ENCODE data around the gene OMD. TPM values are rescaled to one million over a fixed set of nuclear protein-coding genes. Genes with fewer than 3 reads are reported as not detected.

The OMD gene, protein sequence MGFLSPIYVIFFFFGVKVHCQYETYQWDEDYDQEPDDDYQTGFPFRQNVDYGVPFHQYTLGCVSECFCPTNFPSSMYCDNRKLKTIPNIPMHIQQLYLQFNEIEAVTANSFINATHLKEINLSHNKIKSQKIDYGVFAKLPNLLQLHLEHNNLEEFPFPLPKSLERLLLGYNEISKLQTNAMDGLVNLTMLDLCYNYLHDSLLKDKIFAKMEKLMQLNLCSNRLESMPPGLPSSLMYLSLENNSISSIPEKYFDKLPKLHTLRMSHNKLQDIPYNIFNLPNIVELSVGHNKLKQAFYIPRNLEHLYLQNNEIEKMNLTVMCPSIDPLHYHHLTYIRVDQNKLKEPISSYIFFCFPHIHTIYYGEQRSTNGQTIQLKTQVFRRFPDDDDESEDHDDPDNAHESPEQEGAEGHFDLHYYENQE
- not detected in 2 replicates for total RNA-seq (ENCODE audit: low replicate concordance)

GRCh38 chr9:92424340-92424739 is at the start of gene OMD:
OMD (minus strand) TSS chr9:92424471; CDS start chr9:92417558, 6,913 bp downstream.
- H3K4me3 ChIP-seq: no peak within 1 kb of the TSS
- TF ChIP-seq EZH2 (IDR thresholded peaks at IDR 0.05): no peak
- TF ChIP-seq CTCF (IDR thresholded peaks at IDR 0.05): no peak
- TF ChIP-seq EZH2phosphoT487 (IDR thresholded peaks at IDR 0.05): no peak
- no peak within 1 kb of the TSS for H3K9ac ChIP-seq
- DNase-seq (ENCODE audit: low spot score): no peak
- H3K36me3 ChIP-seq: no peaks in the 10 kb centered on the region
- no peaks in the 10 kb centered on the region for H3K9me3 ChIP-seq (ENCODE audit: low read depth)
- Mint-ChIP-seq H3K4me3 (no peak within 1 kb of the TSS), H3K9me3 (no peaks in the 10 kb centered on the region), H3K27me3 (ENCODE audit: insufficient read depth, low read depth) (no peaks in the 10 kb centered on the region), H3K36me3 (no peaks in the 10 kb centered on the region), H3K4me1 (peaks cover 5% of the 10 kb centered on the region), H3K27ac (no peak within 1 kb of the TSS)
- no peak within 1 kb of the TSS for H2AFZ ChIP-seq (replicated peaks)
- H3F3A ChIP-seq (ENCODE audit: low read depth): no peaks in the 10 kb centered on the region
- no peaks in the 10 kb centered on the region for H3K79me2 ChIP-seq (ENCODE audit: low read depth)
- H3K27me3 ChIP-seq: no peaks in the 10 kb centered on the region
- no peaks in the 10 kb centered on the region for H3K4me1 ChIP-seq
- no peak within 1 kb of the TSS for H3K4me2 ChIP-seq
- no peak within 1 kb of the TSS for H3K27ac ChIP-seq
- no peaks in the 10 kb centered on the region for H4K20me1 ChIP-seq (ENCODE audit: low read depth)

- Mint-ChIP-seq H3K27ac (no peak overlapping the region), H3K4me1 (no peaks in the 10 kb centered on the region), H3K4me3 (no peak overlapping the region), H3K36me3 (no peaks in the 10 kb centered on the region), H3K9me3 (no peaks in the 10 kb centered on the region), H3K27me3 (ENCODE audit: insufficient read depth, low read depth) (no peaks in the 10 kb centered on the region)
- Histone ChIP-seq H3K9me3 (ENCODE audit: low read depth) (no peaks in the 10 kb centered on the region), H4K20me1 (ENCODE audit: low read depth) (no peaks in the 10 kb centered on the region), H3K27ac (no peak overlapping the region), H3F3A (ENCODE audit: low read depth) (no peaks in the 10 kb centered on the region), H3K4me1 (no peaks in the 10 kb centered on the region), H3K4me2 (no peak overlapping the region), H3K27me3 (no peaks in the 10 kb centered on the region), H3K79me2 (ENCODE audit: low read depth) (no peaks in the 10 kb centered on the region), H2AFZ (replicated peaks) (no peak overlapping the region), H3K4me3 (no peak overlapping the region), H3K36me3 (no peaks in the 10 kb centered on the region), H3K9ac (no peak overlapping the region)
- DNase-seq (ENCODE audit: low spot score): no peak
- TF ChIP-seq EZH2phosphoT487 (IDR thresholded peaks at IDR 0.05) (no peak), EZH2 (IDR thresholded peaks at IDR 0.05) (no peak), CTCF (IDR thresholded peaks at IDR 0.05) (no peak)
These were observed 43.9 kb upstream of the OMD start for GRCh38 chr9:92468206-92468605.

GRCh38 chr9:92467511-92467910 is 43.2 kb upstream of the OMD start:
- Histone ChIP-seq H2AFZ (replicated peaks) (no peak overlapping the region), H3K27ac (no peak overlapping the region), H3K79me2 (ENCODE audit: low read depth) (no peaks in the 10 kb centered on the region), H3K4me2 (no peak overlapping the region), H3K9me3 (ENCODE audit: low read depth) (no peaks in the 10 kb centered on the region), H3K36me3 (no peaks in the 10 kb centered on the region), H3K27me3 (no peaks in the 10 kb centered on the region), H4K20me1 (ENCODE audit: low read depth) (no peaks in the 10 kb centered on the region), H3K4me1 (no peaks in the 10 kb centered on the region), H3K9ac (no peak overlapping the region), H3K4me3 (no peak overlapping the region), H3F3A (ENCODE audit: low read depth) (no peaks in the 10 kb centered on the region)
- no peaks in the 10 kb centered on the region for H3K4me1 Mint-ChIP-seq
- no peaks in the 10 kb centered on the region for H3K27me3 Mint-ChIP-seq (ENCODE audit: insufficient read depth, low read depth)
- no peak for TF ChIP-seq EZH2phosphoT487 (IDR thresholded peaks at IDR 0.05)
- TF ChIP-seq CTCF (IDR thresholded peaks at IDR 0.05): no peak
- H3K9me3 Mint-ChIP-seq: no peaks in the 10 kb centered on the region
- DNase-seq (ENCODE audit: low spot score): no peak
- H3K27ac Mint-ChIP-seq: no peak overlapping the region
- no peak overlapping the region for H3K4me3 Mint-ChIP-seq
- H3K36me3 Mint-ChIP-seq: no peaks in the 10 kb centered on the region

All from neural progenitor cell (in vitro differentiated cells).